Measurements from ENCODE around the gene ST3GAL3. TPM values are rescaled to one million over a fixed set of nuclear protein-coding genes. Genes with fewer than 3 reads are reported as not detected.

ST3GAL3 gene
- total RNA-seq, 2 donors from 2014 or later: 21.8 to 23.7 TPM

- Mint-ChIP-seq H3K4me1 (peaks cover 3% of the 10 kb centered on the region), H3K27ac (no peak overlapping the region), H3K9me3 (no peaks in the 10 kb centered on the region)
These were observed 225.6 kb downstream of the ST3GAL3 start for GRCh38 chr1:43932786-43933385.

GRCh38 chr1:43933386-43934100 lies 226.2 kb downstream of the ST3GAL3 start, which contains the start of gene ARTN:
Gene ARTN, plus strand, starts transcription at chr1:43933801. Its CDS starts 1,856 bp downstream, at chr1:43935657.
- Mint-ChIP-seq H3K36me3 (ENCODE audit: low read depth) (peaks cover 11% of the 10 kb centered on the region), H3K27ac (no peak within 1 kb of the TSS), H3K27me3 (peaks cover 14% of the 10 kb centered on the region), H3K9me3 (no peaks in the 10 kb centered on the region), H3K4me1 (peaks cover 3% of the 10 kb centered on the region), H3K4me3 (peak within 1 kb of the TSS; percentile 49)
- no peak for ATAC-seq (replicated peaks)

More at GRCh38 chr1:43932786-43933385, 225.6 kb downstream of the ST3GAL3 start:
- no peak for ATAC-seq (replicated peaks)
- H3K4me3 Mint-ChIP-seq: peak overlapping the region; percentile 8
- peaks cover 5% of the 10 kb centered on the region for H3K36me3 Mint-ChIP-seq (ENCODE audit: low read depth)
- H3K27me3 Mint-ChIP-seq: peaks cover 14% of the 10 kb centered on the region

GRCh38 chr1:43934101-43934985 lies 227.0 kb downstream of the ST3GAL3 start:
- Mint-ChIP-seq H3K36me3 (ENCODE audit: low read depth) (peaks cover 17% of the 10 kb centered on the region), H3K4me3 (peak overlapping the region; percentile 49)

GRCh38 chr1:43934986-43935324 lies 227.6 kb downstream of the ST3GAL3 start:
- no peak for ATAC-seq (replicated peaks)
- Mint-ChIP-seq H3K4me3 (peak overlapping the region; percentile 49), H3K27ac (no peak overlapping the region), H3K27me3 (peaks cover 14% of the 10 kb centered on the region), H3K9me3 (no peaks in the 10 kb centered on the region), H3K4me1 (peaks cover 9% of the 10 kb centered on the region), H3K36me3 (ENCODE audit: low read depth) (peaks cover 23% of the 10 kb centered on the region)

More at GRCh38 chr1:43934101-43934985, 227.0 kb downstream of the ST3GAL3 start:
- Mint-ChIP-seq H3K27ac (no peak overlapping the region), H3K4me1 (peaks cover 3% of the 10 kb centered on the region), H3K27me3 (peaks cover 14% of the 10 kb centered on the region), H3K9me3 (no peaks in the 10 kb centered on the region)
- peak; percentile 70 for ATAC-seq (replicated peaks)

GRCh38 chr1:43935711-43936427 lies 228.5 kb downstream of the ST3GAL3 start:
- H3K4me3 Mint-ChIP-seq: no peak overlapping the region
- peaks cover 14% of the 10 kb centered on the region for H3K27me3 Mint-ChIP-seq
- H3K9me3 Mint-ChIP-seq: no peaks in the 10 kb centered on the region
- H3K27ac Mint-ChIP-seq: no peak overlapping the region
- H3K4me1 Mint-ChIP-seq: peaks cover 9% of the 10 kb centered on the region
- H3K36me3 Mint-ChIP-seq (ENCODE audit: low read depth): peaks cover 26% of the 10 kb centered on the region
- ATAC-seq (replicated peaks): no peak

GRCh38 chr1:43936431-43937151 lies 229.3 kb downstream of the ST3GAL3 start:
- Mint-ChIP-seq H3K27ac (no peak overlapping the region), H3K36me3 (ENCODE audit: low read depth) (peaks cover 26% of the 10 kb centered on the region), H3K4me3 (peak overlapping the region; percentile 29), H3K27me3 (peaks cover 14% of the 10 kb centered on the region), H3K4me1 (peaks cover 9% of the 10 kb centered on the region), H3K9me3 (no peaks in the 10 kb centered on the region)
- no peak for ATAC-seq (replicated peaks)

- no peak for ATAC-seq (replicated peaks)
- Mint-ChIP-seq H3K4me1 (peaks cover 9% of the 10 kb centered on the region), H3K36me3 (ENCODE audit: low read depth) (peaks cover 26% of the 10 kb centered on the region), H3K4me3 (no peak overlapping the region), H3K27ac (no peak overlapping the region), H3K27me3 (peaks cover 14% of the 10 kb centered on the region), H3K9me3 (no peaks in the 10 kb centered on the region)
These were observed 230.0 kb downstream of the ST3GAL3 start for GRCh38 chr1:43937179-43937865.

- peaks cover 36% of the 10 kb centered on the region for H3K36me3 Mint-ChIP-seq (ENCODE audit: low read depth)
- peaks cover 7% of the 10 kb centered on the region for H3K27me3 Mint-ChIP-seq
- ATAC-seq (replicated peaks): no peak
- peaks cover 6% of the 10 kb centered on the region for H3K4me1 Mint-ChIP-seq
- H3K27ac Mint-ChIP-seq: no peak overlapping the region
- H3K9me3 Mint-ChIP-seq: no peaks in the 10 kb centered on the region
- no peak overlapping the region for H3K4me3 Mint-ChIP-seq
These were observed 231.0 kb downstream of the ST3GAL3 start for GRCh38 chr1:43938383-43938782.

GRCh38 chr1:43938892-43939587 lies 231.7 kb downstream of the ST3GAL3 start:
- Mint-ChIP-seq H3K27me3 (peaks cover 5% of the 10 kb centered on the region), H3K36me3 (ENCODE audit: low read depth) (peaks cover 42% of the 10 kb centered on the region), H3K27ac (no peak overlapping the region), H3K4me3 (no peak overlapping the region), H3K4me1 (peaks cover 6% of the 10 kb centered on the region), H3K9me3 (no peaks in the 10 kb centered on the region)
- no peak for ATAC-seq (replicated peaks)

GRCh38 chr1:43942411-43942810 lies 235.1 kb downstream of the ST3GAL3 start:
- Mint-ChIP-seq H3K27ac (no peak overlapping the region), H3K36me3 (ENCODE audit: low read depth) (peaks cover 64% of the 10 kb centered on the region), H3K4me3 (no peak overlapping the region), H3K9me3 (no peaks in the 10 kb centered on the region), H3K27me3 (no peaks in the 10 kb centered on the region), H3K4me1 (peaks cover 20% of the 10 kb centered on the region)
- ATAC-seq (replicated peaks): no peak

- H3K27me3 Mint-ChIP-seq: no peaks in the 10 kb centered on the region
- H3K27ac Mint-ChIP-seq: peak overlapping the region; percentile 99
- H3K4me1 Mint-ChIP-seq: peaks cover 20% of the 10 kb centered on the region
- H3K9me3 Mint-ChIP-seq: no peaks in the 10 kb centered on the region
- ATAC-seq (replicated peaks): no peak
- peaks cover 44% of the 10 kb centered on the region for H3K36me3 Mint-ChIP-seq (ENCODE audit: low read depth)
- peak overlapping the region; percentile 98 for H3K4me3 Mint-ChIP-seq
These were observed 237.5 kb downstream of the ST3GAL3 start for GRCh38 chr1:43944860-43945259.

GRCh38 chr1:43945674-43946235 lies 238.4 kb downstream of the ST3GAL3 start:
- ATAC-seq (replicated peaks): no peak
- Mint-ChIP-seq H3K36me3 (ENCODE audit: low read depth) (peaks cover 47% of the 10 kb centered on the region), H3K4me1 (peaks cover 26% of the 10 kb centered on the region), H3K27ac (peak overlapping the region; percentile 99), H3K27me3 (no peaks in the 10 kb centered on the region), H3K4me3 (peak overlapping the region; percentile 98), H3K9me3 (no peaks in the 10 kb centered on the region)
